ENCODE measurements around the gene XRCC3.

Gene XRCC3

DNA sequence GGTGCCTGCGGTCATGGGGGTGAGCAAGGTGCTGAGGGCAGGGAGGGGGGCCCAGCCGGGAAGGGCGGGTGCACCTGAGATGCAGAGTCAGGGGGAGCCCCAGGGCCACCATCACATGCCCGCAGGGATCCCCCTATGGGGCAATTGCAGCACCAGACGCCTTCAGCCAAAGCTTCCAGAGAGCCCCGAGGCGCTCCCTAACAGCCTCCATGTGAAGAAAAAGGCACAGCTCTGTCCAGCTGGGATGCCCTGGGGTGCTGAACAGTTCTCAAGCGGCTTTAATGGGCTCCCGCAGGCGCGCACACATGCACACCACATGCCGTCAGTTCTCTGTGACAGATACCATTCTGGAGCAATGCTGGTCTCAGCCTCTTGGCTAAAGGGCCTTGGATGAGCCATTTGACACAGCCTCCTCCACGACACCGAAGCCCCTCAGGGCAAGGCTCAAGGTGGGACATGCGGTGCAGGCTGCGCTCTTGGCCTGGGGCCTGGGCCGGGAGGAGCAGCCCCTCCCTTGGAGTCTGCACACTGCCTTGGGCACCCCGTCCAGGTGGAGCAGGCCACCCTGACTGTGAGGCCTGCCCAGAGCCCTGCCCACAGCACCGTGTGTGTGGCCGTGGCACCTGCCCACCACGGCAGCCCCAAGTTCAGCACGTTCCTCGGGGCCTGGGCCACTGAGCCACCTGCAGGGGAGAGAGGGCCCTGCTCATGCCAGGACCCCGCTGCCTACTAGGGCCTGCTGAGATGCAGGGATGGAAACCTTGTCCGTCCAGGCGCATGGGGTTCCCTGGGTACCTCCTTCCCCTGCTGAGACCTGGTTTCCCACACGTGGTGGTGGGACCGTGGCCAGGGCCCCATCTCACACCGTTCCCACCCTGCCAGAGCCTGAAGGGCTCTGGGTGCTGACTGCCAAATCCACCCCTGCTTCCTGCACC is 7.7 kb downstream of the XRCC3 start:
- 0 out of 2 replicates have a peak, but pooled peaks cover 4% of the 10 kb centered on the region for H3F3A ChIP-seq (ENCODE audit: insufficient read depth, low read length)
- no peaks in the 10 kb centered on the region for H4K20me1 ChIP-seq (ENCODE audit: insufficient read depth, low read length)

DNA sequence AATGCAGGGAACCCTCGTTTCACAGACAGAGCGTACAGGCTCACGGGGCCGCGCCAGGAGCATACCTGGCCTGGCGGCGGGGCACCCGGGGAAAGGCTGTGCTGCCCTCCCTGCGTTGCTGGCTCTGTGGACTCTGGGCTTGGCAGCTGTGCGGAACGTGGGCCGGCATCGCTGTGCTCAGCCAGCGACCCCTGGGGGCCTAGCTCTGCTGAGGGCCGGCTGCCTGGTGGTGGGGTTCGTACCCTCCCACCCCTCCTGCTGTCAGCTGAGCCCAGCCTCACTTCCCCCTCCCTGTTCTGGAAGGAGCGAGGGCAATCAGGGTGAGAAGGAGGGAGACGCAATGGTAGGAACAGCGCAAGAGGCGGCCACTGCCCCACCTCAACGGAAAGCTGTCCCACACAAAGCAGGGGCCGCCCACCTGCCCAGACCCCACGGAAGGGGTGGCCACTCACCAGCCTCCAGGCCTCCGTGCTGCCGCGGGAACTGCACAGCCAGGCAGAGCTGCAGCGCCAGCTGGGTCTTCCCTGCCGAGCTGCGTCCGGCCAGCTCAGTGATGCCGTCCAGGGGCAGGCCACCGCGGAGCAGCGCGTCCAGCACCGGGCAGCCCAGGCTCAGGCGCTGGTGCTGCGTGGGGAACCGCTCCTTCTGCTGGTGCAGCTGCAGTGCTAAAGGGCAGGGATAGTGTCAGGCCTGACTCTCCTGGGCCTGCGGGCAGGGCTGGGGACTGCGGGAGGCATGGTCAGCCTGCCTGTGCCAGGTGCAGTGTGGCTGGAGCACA is 8.5 kb downstream of the XRCC3 start:
- no peak overlapping the region for H3K4me2 ChIP-seq (ENCODE audit: low read length)
- no peak for TF ChIP-seq EZH2 (IDR thresholded peaks at IDR 0.05; ENCODE audit: borderline replicate concordance, low read length)
- TF ChIP-seq, protein P1, sequence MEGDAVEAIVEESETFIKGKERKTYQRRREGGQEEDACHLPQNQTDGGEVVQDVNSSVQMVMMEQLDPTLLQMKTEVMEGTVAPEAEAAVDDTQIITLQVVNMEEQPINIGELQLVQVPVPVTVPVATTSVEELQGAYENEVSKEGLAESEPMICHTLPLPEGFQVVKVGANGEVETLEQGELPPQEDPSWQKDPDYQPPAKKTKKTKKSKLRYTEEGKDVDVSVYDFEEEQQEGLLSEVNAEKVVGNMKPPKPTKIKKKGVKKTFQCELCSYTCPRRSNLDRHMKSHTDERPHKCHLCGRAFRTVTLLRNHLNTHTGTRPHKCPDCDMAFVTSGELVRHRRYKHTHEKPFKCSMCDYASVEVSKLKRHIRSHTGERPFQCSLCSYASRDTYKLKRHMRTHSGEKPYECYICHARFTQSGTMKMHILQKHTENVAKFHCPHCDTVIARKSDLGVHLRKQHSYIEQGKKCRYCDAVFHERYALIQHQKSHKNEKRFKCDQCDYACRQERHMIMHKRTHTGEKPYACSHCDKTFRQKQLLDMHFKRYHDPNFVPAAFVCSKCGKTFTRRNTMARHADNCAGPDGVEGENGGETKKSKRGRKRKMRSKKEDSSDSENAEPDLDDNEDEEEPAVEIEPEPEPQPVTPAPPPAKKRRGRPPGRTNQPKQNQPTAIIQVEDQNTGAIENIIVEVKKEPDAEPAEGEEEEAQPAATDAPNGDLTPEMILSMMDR (IDR thresholded peaks at IDR 0.05; ENCODE audit: low read length) = no peak
- no peak overlapping the region for H3K27ac ChIP-seq (ENCODE audit: low read depth, low read length, poor library complexity, severe bottlenecking)

More for the DNA sequence above, 7.7 kb downstream of the XRCC3 start:
- Histone ChIP-seq H3K4me1 (ENCODE audit: insufficient read depth, low read length, severe bottlenecking) (peaks cover 43% of the 10 kb centered on the region), H3K9me2 (ENCODE audit: low read depth, low read length) (no peaks in the 10 kb centered on the region), H2AFZ (ENCODE audit: low read length) (no peak overlapping the region), H3K4me3 (ENCODE audit: low read depth, low read length, poor library complexity, severe bottlenecking) (no peak overlapping the region), H3K9me3 (ENCODE audit: low read length) (no peaks in the 10 kb centered on the region), H3K36me3 (ENCODE audit: insufficient read depth, low read length) (peaks cover 95% of the 10 kb centered on the region), H3K79me2 (ENCODE audit: insufficient read depth, low read length) (no peaks in the 10 kb centered on the region), H3K27me3 (ENCODE audit: insufficient read depth, low read length) (no peaks in the 10 kb centered on the region), H3K27ac (ENCODE audit: low read depth, low read length, poor library complexity, severe bottlenecking) (no peak overlapping the region), H3K4me2 (ENCODE audit: low read length) (no peak overlapping the region), H3K9ac (ENCODE audit: low read length) (no peak overlapping the region)
- no peak for TF ChIP-seq EZH2 (IDR thresholded peaks at IDR 0.05; ENCODE audit: borderline replicate concordance, low read length)
- TF ChIP-seq, protein P1 (IDR thresholded peaks at IDR 0.05; ENCODE audit: low read length) = no peak

DNA sequence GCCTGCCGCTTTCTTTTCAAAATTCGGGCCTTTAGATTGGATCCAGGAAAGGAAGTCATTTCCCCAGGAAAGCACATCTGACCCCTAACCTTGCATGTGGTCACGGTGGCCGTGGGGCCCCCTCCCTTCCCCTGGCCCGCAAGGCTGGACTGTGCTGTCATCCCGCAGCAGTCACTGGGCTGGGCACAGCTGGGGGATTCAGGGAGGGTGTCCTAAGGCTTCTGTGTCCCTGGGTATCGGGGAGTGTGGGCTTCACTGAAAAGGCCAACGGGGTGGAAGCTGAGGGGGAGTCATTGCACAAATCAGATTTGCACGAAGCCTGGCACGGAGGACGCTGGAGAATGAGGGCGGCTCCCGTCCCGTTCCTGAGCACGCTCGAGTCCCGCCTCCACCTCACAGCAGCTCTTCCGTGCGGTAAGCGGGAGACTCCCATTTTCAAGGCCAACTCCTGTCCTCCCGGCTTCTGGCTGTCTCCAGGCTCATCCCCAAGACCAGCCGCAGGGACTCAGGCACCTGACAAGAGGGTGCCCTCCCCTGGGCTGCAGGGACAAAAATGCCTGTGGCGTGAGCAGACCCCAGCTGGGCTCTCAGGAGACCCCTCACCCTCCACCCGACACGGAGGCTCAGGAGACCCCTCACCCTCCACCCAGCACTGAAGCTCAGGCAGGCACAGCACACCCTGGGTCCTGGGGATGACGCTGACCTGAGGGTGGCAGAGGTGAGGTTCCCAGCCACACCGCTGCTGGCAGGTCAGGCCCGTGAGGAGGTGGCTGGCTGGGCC is 9.6 kb downstream of the XRCC3 start:
- H3K27me3 ChIP-seq (ENCODE audit: insufficient read depth, low read length) = no peaks in the 10 kb centered on the region
- H3K4me1 ChIP-seq (ENCODE audit: insufficient read depth, low read length, severe bottlenecking) = peaks cover 43% of the 10 kb centered on the region
- H3K79me2 ChIP-seq (ENCODE audit: insufficient read depth, low read length) = no peaks in the 10 kb centered on the region
- no peak overlapping the region for H3K27ac ChIP-seq (ENCODE audit: low read depth, low read length, poor library complexity, severe bottlenecking)
- H3F3A ChIP-seq (ENCODE audit: insufficient read depth, low read length) = 0 out of 2 replicates have a peak, but pooled peaks cover 5% of the 10 kb centered on the region
- TF ChIP-seq EZH2 (IDR thresholded peaks at IDR 0.05; ENCODE audit: borderline replicate concordance, low read length) = no peak
- TF ChIP-seq, protein P1 (IDR thresholded peaks at IDR 0.05; ENCODE audit: low read length) = no peak
- no peak overlapping the region for H3K4me2 ChIP-seq (ENCODE audit: low read length)
- H3K36me3 ChIP-seq (ENCODE audit: insufficient read depth, low read length) = peaks cover 84% of the 10 kb centered on the region
- H3K9ac ChIP-seq (ENCODE audit: low read length) = no peak overlapping the region
- no peak overlapping the region for H3K4me3 ChIP-seq (ENCODE audit: low read depth, low read length, poor library complexity, severe bottlenecking)
- no peak overlapping the region for H2AFZ ChIP-seq (ENCODE audit: low read length)
- H3K9me3 ChIP-seq (ENCODE audit: low read length) = no peaks in the 10 kb centered on the region
- H3K9me2 ChIP-seq (ENCODE audit: low read depth, low read length) = no peaks in the 10 kb centered on the region
- no peaks in the 10 kb centered on the region for H4K20me1 ChIP-seq (ENCODE audit: insufficient read depth, low read length)

More for the DNA sequence above, 8.5 kb downstream of the XRCC3 start:
- no peak overlapping the region for H3K4me3 ChIP-seq (ENCODE audit: low read depth, low read length, poor library complexity, severe bottlenecking)
- no peaks in the 10 kb centered on the region for H4K20me1 ChIP-seq (ENCODE audit: insufficient read depth, low read length)
- H3K4me1 ChIP-seq (ENCODE audit: insufficient read depth, low read length, severe bottlenecking) = peaks cover 43% of the 10 kb centered on the region
- H3F3A ChIP-seq (ENCODE audit: insufficient read depth, low read length) = 0 out of 2 replicates have a peak, but pooled peaks cover 5% of the 10 kb centered on the region
- H2AFZ ChIP-seq (ENCODE audit: low read length) = no peak overlapping the region
- no peaks in the 10 kb centered on the region for H3K9me3 ChIP-seq (ENCODE audit: low read length)
- H3K27me3 ChIP-seq (ENCODE audit: insufficient read depth, low read length) = no peaks in the 10 kb centered on the region
- peaks cover 89% of the 10 kb centered on the region for H3K36me3 ChIP-seq (ENCODE audit: insufficient read depth, low read length)
- no peak overlapping the region for H3K9ac ChIP-seq (ENCODE audit: low read length)
- H3K9me2 ChIP-seq (ENCODE audit: low read depth, low read length) = no peaks in the 10 kb centered on the region
- no peaks in the 10 kb centered on the region for H3K79me2 ChIP-seq (ENCODE audit: insufficient read depth, low read length)
